ENCODE measurements around the gene SPIN4. TPM values are rescaled to one million over a fixed set of nuclear protein-coding genes. Genes with fewer than 3 reads are reported as not detected.

The SPIN4 gene
- total and polyA plus RNA-seq, 9 of the 15 experiments (the other 6 are each of a cell fraction or from before 2014, with no cell fraction given): 7.6 to 25.7 (median 14.6) TPM

GRCh38 chrX:63350941-63351616 is at the start of gene SPIN4 (continued):
- TF ChIP-seq DNMT1 (IDR thresholded peaks at IDR 0.05) (no peak), SMAD4 (CRISPR knock-in tag; conservative IDR thresholded peaks at IDR 0.05) (peak; percentile 85), CXXC5 (CRISPR knock-in tag; IDR thresholded peaks at IDR 0.05) (peak; percentile 55), ZNF140 (CRISPR knock-in tag; IDR thresholded peaks at IDR 0.05) (no peak), CC2D1A (IDR thresholded peaks at IDR 0.05) (0 out of 2 replicates have a peak, but pooled peaks have one; percentile 59), E2F8 (IDR thresholded peaks at IDR 0.05; ENCODE audit: low read depth, partially characterized antibody) (no peak), ADNP (tag; IDR thresholded peaks at IDR 0.05) (no peak), MYC (IDR thresholded peaks at IDR 0.05; ENCODE audit: low read depth, low read length) (peak; percentile 39; the same call in 1 of the 2 replicates), MYC (CRISPR knock-in tag; IDR thresholded peaks at IDR 0.05; ENCODE audit: borderline replicate concordance, low read depth) (no peak), TCF7 (IDR thresholded peaks at IDR 0.05; ENCODE audit: borderline replicate concordance) (no peak), WHSC1 (IDR thresholded peaks at IDR 0.05; ENCODE audit: low read length) (no peak), CBFA2T3 (IDR thresholded peaks at IDR 0.05) (peak; percentile 46), TBP (optimal IDR thresholded peaks at IDR 0.05; ENCODE audit: low read depth, low read length) (peak; percentile 47), ILK (tag; IDR thresholded peaks at IDR 0.05; ENCODE audit: borderline replicate concordance, low read depth) (no peak), ZNF174 (CRISPR knock-in tag; IDR thresholded peaks at IDR 0.05) (no peak), MNT (conservative IDR thresholded peaks at IDR 0.05) (peak; percentile 63 to 77; a peak in 3 of 4 replicates), SMARCA4 (IDR thresholded peaks at IDR 0.05) (0 out of 2 replicates have a peak, but pooled peaks have one; percentile 20), FUS (optimal IDR thresholded peaks at IDR 0.05; ENCODE audit: low read depth, low read length) (no peak), KAT7 (CRISPR knock-in tag; IDR thresholded peaks at IDR 0.05; ENCODE audit: borderline replicate concordance) (no peak)
- TF ChIP-seq, protein P1, sequence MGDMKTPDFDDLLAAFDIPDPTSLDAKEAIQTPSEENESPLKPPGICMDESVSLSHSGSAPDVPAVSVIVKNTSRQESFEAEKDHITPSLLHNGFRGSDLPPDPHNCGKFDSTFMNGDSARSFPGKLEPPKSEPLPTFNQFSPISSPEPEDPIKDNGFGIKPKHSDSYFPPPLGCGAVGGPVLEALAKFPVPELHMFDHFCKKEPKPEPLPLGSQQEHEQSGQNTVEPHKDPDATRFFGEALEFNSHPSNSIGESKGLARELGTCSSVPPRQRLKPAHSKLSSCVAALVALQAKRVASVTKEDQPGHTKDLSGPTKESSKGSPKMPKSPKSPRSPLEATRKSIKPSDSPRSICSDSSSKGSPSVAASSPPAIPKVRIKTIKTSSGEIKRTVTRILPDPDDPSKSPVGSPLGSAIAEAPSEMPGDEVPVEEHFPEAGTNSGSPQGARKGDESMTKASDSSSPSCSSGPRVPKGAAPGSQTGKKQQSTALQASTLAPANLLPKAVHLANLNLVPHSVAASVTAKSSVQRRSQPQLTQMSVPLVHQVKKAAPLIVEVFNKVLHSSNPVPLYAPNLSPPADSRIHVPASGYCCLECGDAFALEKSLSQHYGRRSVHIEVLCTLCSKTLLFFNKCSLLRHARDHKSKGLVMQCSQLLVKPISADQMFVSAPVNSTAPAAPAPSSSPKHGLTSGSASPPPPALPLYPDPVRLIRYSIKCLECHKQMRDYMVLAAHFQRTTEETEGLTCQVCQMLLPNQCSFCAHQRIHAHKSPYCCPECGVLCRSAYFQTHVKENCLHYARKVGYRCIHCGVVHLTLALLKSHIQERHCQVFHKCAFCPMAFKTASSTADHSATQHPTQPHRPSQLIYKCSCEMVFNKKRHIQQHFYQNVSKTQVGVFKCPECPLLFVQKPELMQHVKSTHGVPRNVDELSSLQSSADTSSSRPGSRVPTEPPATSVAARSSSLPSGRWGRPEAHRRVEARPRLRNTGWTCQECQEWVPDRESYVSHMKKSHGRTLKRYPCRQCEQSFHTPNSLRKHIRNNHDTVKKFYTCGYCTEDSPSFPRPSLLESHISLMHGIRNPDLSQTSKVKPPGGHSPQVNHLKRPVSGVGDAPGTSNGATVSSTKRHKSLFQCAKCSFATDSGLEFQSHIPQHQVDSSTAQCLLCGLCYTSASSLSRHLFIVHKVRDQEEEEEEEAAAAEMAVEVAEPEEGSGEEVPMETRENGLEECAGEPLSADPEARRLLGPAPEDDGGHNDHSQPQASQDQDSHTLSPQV (IDR thresholded peaks at IDR 0.05): no peak
